ENCODE measurements around the gene MEGF8.

- TF ChIP-seq CTCF (IDR thresholded peaks at IDR 0.05; ENCODE audit: low read depth, low read length, missing input control) (no peak), REST (IDR thresholded peaks at IDR 0.05) (no peak), JUND (IDR thresholded peaks at IDR 0.05) (no peak), TAF1 (conservative IDR thresholded peaks at IDR 0.05) (no peak), GABPA (IDR thresholded peaks at IDR 0.05 in 1 of 2, conservative IDR thresholded peaks at IDR 0.05 in 1 of 2) (no peak), SP1 (IDR thresholded peaks at IDR 0.05) (no peak), NR2F2 (IDR thresholded peaks at IDR 0.05) (no peak), MAX (IDR thresholded peaks at IDR 0.05) (no peak), YY1 (IDR thresholded peaks at IDR 0.05) (no peak), RAD21 (IDR thresholded peaks at IDR 0.05) (no peak)
These were observed 95.7 kb downstream of the MEGF8 start for GRCh38 chr19:42421101-42421500.

Data from liver (tissue), 3 donors.